ENCODE data around the gene NCK2.

Gene NCK2

GRCh38 chr2:105880637-105881036 is 135.9 kb downstream of the NCK2 start:
- no peak for DNase-seq (ENCODE audit: low read depth, low spot score)
- no peak overlapping the region for H3K4me3 ChIP-seq (ENCODE audit: low read depth, low read length)

GRCh38 chr2:105881286-105882136 is 136.8 kb downstream of the NCK2 start:
- ChIA-PET CTCF (no interaction called here), POLR2A (no interaction called here)
- DNase-seq (ENCODE audit: low read depth, low spot score) = no peak
- no peak overlapping the region for H3K4me3 ChIP-seq (ENCODE audit: low read depth, low read length)
- no peak for TF ChIP-seq CTCF (IDR thresholded peaks at IDR 0.05; ENCODE audit: insufficient read depth, low read length, missing control alignments)

More at GRCh38 chr2:105880637-105881036, 135.9 kb downstream of the NCK2 start:
- no peak for TF ChIP-seq CTCF (IDR thresholded peaks at IDR 0.05; ENCODE audit: insufficient read depth, low read length, missing control alignments)
- CTCF ChIA-PET = no interaction called here
- POLR2A ChIA-PET = no interaction called here

GRCh38 chr2:105882341-105882740 is 137.6 kb downstream of the NCK2 start:
- DNase-seq (ENCODE audit: low read depth, low spot score) = no peak
- H3K4me3 ChIP-seq (ENCODE audit: low read depth, low read length) = no peak overlapping the region
- POLR2A ChIA-PET = no interaction called here
- TF ChIP-seq CTCF (IDR thresholded peaks at IDR 0.05; ENCODE audit: insufficient read depth, low read length, missing control alignments) = no peak
- CTCF ChIA-PET = no interaction called here

GRCh38 chr2:105882920-105883435 is 138.3 kb downstream of the NCK2 start:
- no peak for DNase-seq (ENCODE audit: low read depth, low spot score)
- CTCF ChIA-PET = no interaction called here
- POLR2A ChIA-PET = no interaction called here
- no peak for TF ChIP-seq CTCF (IDR thresholded peaks at IDR 0.05; ENCODE audit: insufficient read depth, low read length, missing control alignments)
- no peak overlapping the region for H3K4me3 ChIP-seq (ENCODE audit: low read depth, low read length)

- no peak for TF ChIP-seq CTCF (IDR thresholded peaks at IDR 0.05; ENCODE audit: insufficient read depth, low read length, missing control alignments)
- CTCF ChIA-PET = interaction anchor here (1.4 kb wide), 1 partner anchor 9 kb away, joined by 4 read pairs; no protein-coding TSS in a partner anchor
- POLR2A ChIA-PET = no interaction called here
These were observed 139.4 kb downstream of the NCK2 start for GRCh38 chr2:105883911-105884694.

GRCh38 chr2:105885456-105885855 is 140.7 kb downstream of the NCK2 start:
- no peak for DNase-seq (ENCODE audit: low read depth, low spot score)
- H3K4me3 ChIP-seq (ENCODE audit: low read depth, low read length) = no peak overlapping the region
- ChIA-PET POLR2A (no interaction called here), CTCF (interaction anchor here (1.2 to 1.4 kb wide), 2 partner anchors 10 to 21 kb away, joined by 3 to 4 read pairs; no protein-coding TSS in a partner anchor)
- TF ChIP-seq CTCF (IDR thresholded peaks at IDR 0.05; ENCODE audit: insufficient read depth, low read length, missing control alignments) = no peak

More at GRCh38 chr2:105883911-105884694, 139.4 kb downstream of the NCK2 start:
- H3K4me3 ChIP-seq (ENCODE audit: low read depth, low read length) = no peak overlapping the region
- DNase-seq (ENCODE audit: low read depth, low spot score) = no peak

Measured in AG04449 (cell line).